IPS DF 6.9 (cell line): Measurements from ENCODE around the gene IL7R.
"Not testable (repeated sequence)": the region's sequence is repeated elsewhere in the genome, so short reads cannot be mapped to it uniquely, and the experiment has no call there.

Source experiments
- DNase-seq: peaks from one replicate; pipeline ENCODE4 v3.0.0-alpha.2; 2013; ENCODE audit warnings: low read depth, low spot score
- H3K27ac ChIP-seq: one replicate; pipeline ENCODE4 v1.5.1; 2013; ENCODE audit warnings: low read length, control low read depth
- H3K27me3 ChIP-seq: 2 replicates; pipeline ENCODE4 v1.6.1; 2013; ENCODE audit warnings: mild to moderate bottlenecking, low read length; ENCODE audit not compliant: control insufficient read depth, insufficient read depth
- H3K36me3 ChIP-seq: 2 replicates; pipeline ENCODE4 v1.6.1; 2013; ENCODE audit warnings: low read length; ENCODE audit not compliant: control insufficient read depth, insufficient read depth
- H3K4me1 ChIP-seq: 2 replicates; pipeline ENCODE4 v1.6.1; 2013; ENCODE audit warnings: low read length; ENCODE audit not compliant: control insufficient read depth, insufficient read depth
- H3K4me3 ChIP-seq: 2 replicates; pipeline ENCODE4 v1.5.1; 2013; ENCODE audit warnings: mild to moderate bottlenecking, low read length
- H3K9me3 ChIP-seq: 2 replicates; pipeline ENCODE4 v1.6.1; 2013; ENCODE audit warnings: low read length, inconsistent platforms; ENCODE audit not compliant: control insufficient read depth, insufficient read depth
- WGBS: extraction: QIAGEN DNeasy Blood & Tissue Kit; methylation state at CpG from one replicate; pipeline ENCODE4 v1.1.7; 2013; ENCODE audit warnings: mixed read lengths, missing lambda C conversion rate; ENCODE audit not compliant: insufficient read length, insufficient coverage; 5-methylcytosine and 5-hydroxymethylcytosine counted together

The IL7R gene

DNA sequence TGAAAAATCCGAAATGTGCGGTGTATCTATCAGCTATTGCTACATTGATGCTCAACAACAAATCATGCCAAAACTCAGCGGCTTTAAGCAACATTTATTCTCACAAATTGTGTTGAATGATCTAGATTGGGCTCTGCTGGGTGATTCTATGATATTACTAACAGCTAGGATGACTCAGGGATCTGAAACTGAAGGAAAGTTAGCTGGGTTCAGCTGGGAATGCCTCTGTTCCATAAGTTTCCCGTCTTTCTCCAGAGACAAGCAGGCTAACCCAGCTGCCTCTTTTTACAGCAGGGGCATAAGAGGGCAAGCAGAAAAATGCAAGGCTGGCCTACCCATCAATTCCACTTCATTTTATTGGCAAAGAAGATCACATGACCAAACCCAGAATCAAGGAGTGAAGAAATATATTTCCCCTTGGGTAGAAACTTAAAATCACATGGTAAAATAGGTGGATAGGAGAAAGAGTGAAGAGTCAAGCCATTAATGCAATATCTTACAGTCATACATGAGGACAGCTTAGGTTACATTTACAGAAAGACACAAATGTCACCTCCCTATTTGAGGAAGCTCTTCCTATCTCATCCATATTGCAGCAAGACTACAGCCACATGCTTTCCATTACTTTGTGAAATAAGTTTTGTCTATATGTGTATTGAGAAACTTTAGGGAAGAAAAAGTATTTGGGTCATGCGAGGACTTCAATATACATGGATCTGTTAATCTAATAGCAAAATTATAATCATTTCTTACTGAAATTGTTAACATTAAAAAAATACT lies 30.8 kb downstream of the IL7R start:
- Histone ChIP-seq H3K9me3 (no peaks in the 10 kb centered on the region), H3K27me3 (no peaks in the 10 kb centered on the region), H3K4me1 (no peaks in the 10 kb centered on the region), H3K4me3 (no peak overlapping the region), H3K27ac (no peak overlapping the region), H3K36me3 (no peaks in the 10 kb centered on the region)
- WGBS: no CpG with 5 or more reads among the region's 5 CpGs
- no peak for DNase-seq

DNA sequence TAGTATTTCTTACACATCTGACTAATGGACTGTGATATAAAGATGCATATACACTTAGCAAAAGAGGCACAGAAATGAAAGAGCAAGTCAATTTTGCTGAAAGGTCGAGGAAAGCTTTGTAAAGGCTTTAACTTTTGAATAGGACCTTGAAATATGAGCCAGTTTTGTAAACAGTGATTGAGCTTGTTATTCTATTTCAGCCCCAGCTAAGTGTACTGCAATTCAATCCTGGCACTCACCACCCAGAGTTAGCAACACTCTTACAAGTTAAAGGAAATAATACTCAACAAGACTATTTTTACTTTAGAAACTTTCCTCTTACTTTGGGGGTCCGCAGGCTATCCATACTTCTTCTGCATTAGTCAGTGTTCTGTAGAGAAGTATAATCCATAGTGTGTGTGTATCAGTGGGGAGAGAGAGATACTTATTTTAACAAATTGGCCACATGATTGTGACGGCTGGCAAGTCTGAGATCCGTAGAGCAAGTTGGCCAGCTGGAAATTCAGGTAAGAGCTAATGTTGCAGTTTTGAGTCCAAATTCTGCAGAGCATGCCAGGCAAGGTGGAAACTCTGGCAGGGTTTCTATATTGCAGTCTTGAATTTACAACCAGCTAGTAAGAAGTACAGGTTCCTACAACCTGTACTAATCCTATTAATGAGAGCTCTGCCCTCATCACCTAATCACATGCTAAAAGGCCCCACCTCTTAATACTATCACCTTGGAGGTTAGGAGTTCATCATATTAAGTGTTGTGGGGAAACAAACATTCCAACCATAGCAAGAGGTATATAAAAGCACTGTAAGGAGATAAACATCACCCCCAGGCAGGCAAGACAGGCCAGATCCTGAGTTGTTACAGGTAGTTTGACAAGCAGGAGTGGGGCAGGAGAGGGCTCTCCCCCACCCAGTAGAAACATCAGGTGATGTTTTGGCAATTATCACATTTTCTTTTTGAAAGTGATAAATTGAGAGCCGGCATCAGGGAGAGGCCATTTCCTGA lies 33.6 kb downstream of the IL7R start:
- no peaks in the 10 kb centered on the region for H3K9me3 ChIP-seq
- no peaks in the 10 kb centered on the region for H3K27me3 ChIP-seq
- no peak overlapping the region for H3K27ac ChIP-seq
- H3K4me3 ChIP-seq: no peak overlapping the region
- WGBS: no CpG with 5 or more reads among the region's 5 CpGs
- H3K36me3 ChIP-seq: no peaks in the 10 kb centered on the region
- no peak for DNase-seq
- H3K4me1 ChIP-seq: no peaks in the 10 kb centered on the region

DNA sequence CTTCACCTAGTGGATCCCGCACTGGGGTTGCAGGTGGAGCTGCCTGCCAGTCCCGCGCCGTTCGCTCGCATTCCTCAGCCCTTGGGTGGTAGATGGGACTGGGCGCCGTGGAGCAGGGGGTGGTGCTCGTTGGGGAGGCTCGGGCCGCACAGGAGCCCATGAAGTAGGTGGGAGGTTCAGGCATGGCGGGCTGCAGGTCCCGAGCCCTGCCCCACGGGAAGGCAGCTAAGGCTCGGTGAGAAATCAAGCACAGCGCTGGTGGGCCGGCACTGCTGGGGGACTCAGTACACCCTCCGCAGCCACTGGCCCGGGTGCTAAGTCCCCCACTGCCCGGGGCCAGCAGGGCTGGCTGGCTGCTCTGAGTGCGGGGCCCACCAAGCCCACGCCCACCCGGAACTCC lies 36.1 kb downstream of the IL7R start:
- H3K27ac ChIP-seq, H3K27me3 ChIP-seq, H3K36me3 ChIP-seq, DNase-seq, H3K4me1 ChIP-seq, H3K9me3 ChIP-seq, H3K4me3 ChIP-seq: not testable (repeated sequence)
- no CpG with 5 or more reads among the region's 23 CpGs for WGBS

DNA sequence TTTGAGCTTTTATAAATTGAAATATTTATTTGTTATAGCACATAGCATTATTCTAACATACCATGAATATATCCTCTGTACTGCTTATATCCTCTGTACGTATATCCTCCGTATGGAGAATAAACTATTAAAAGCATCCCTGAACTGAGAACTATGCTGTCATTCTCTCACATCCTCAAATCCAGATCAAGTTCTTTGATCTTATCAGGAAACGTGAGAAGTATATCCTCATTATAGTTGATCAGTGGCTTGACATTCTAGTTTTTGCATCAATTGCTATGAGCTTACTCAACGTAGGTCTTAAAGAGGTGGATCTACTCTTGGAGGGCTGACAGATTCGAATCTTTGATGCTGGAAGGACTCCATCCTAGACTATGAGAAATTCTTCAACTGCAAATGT lies 37.4 kb downstream of the IL7R start:
- Histone ChIP-seq H3K36me3 (no peaks in the 10 kb centered on the region), H3K27ac (no peak overlapping the region), H3K4me3 (no peak overlapping the region), H3K4me1 (no peaks in the 10 kb centered on the region), H3K9me3 (no peaks in the 10 kb centered on the region), H3K27me3 (no peaks in the 10 kb centered on the region)
- DNase-seq: no peak
- WGBS: no CpG with 5 or more reads among the region's 5 CpGs

DNA sequence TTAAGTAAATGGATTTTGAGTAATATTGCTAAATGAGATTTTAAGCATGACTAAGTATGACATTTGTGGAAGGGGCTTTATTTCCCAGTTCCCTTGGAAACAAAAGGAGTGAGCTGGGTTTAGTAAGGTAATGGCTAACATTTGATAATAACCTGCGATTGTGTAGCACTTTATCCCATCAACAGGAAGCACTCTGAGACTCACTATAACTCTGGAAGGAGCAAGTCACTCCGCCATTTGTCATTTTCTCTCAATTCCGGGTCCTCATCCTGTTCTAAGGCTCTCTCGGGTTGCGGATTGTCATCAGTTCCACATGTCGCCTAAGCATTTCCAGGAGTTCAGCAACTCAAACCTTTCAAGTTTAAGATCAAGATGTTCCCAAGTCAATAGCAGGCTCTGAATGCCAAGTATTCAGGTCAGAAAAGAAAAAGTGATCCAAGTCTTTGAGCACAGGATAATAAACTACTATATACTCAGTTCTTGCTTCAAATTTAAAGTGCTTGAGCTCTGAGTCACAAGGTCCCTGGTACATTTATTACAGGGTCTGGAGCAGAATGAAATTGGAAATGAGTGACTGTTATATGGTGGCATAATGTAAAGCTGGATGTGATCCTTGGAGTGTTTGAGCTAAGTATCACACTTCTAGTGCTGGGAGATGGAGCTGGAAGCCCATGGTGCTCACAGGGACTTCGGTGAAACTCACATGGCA lies 42.4 kb downstream of the IL7R start:
- no peaks in the 10 kb centered on the region for H3K9me3 ChIP-seq
- no peaks in the 10 kb centered on the region for H3K4me1 ChIP-seq
- no peaks in the 10 kb centered on the region for H3K27me3 ChIP-seq
- no peak for DNase-seq
- H3K27ac ChIP-seq: no peak overlapping the region
- WGBS: no CpG with 5 or more reads among the region's 7 CpGs
- H3K4me3 ChIP-seq: no peak overlapping the region
- no peaks in the 10 kb centered on the region for H3K36me3 ChIP-seq

DNA sequence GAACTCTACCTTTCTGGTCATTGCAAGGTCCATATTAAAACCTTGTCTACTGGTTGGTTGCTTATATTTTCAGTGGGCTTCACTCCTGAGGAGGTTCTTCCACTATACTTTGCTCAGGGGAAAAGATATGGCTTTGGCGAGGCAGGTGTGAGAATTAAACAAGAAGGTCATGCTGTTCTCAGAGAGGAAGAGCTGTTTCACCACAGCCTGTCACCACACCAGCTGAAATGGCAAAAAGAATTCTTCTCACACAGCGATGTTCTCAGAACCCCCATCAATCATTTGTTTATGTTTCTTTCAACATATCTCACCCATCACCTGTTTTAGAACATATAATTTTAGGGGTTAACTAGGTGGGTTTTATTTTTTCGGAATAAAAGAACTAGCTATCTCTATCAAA lies 43.1 kb downstream of the IL7R start:
- no peak overlapping the region for H3K27ac ChIP-seq
- no peaks in the 10 kb centered on the region for H3K27me3 ChIP-seq
- H3K36me3 ChIP-seq: no peaks in the 10 kb centered on the region
- no peak overlapping the region for H3K4me3 ChIP-seq
- WGBS: no CpG with 5 or more reads among the region's 3 CpGs
- H3K9me3 ChIP-seq: no peaks in the 10 kb centered on the region
- DNase-seq: no peak
- no peaks in the 10 kb centered on the region for H3K4me1 ChIP-seq

DNA sequence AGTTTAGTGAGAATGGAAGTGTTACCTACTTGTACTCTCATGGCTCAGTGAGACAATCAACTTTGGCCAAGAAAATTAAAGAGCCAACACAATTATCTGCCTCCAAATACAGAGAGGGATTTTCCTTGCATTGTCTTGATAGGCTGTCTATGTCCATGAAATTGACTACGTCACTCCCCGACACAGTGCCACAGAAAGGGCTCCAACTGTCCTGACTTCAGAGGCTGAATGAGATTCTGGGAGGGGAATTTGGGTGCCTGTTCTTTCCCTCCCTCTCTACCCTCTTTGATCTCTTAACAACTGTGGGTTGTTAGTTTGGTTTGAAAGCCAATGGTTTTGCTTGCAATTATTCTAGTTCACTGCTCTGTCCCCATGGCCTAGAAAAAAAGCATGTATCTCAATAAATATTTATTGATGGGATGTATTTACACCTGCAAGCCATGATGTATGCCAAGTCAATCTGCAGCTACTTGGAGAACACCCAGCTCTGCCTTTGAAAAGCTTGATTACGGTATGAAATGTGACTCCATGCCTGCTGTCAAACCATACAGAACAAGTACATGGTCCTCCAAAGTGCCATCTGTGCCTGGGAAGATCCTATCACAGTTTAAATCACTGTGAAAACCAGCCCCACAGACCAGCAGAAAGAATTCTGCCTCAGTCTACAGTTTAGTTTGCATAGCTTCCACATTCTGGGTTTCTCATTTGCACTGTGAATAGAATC lies 44.4 kb downstream of the IL7R start:
- no peaks in the 10 kb centered on the region for H3K4me1 ChIP-seq
- WGBS: no CpG with 5 or more reads among the region's 3 CpGs
- DNase-seq: no peak

DNA sequence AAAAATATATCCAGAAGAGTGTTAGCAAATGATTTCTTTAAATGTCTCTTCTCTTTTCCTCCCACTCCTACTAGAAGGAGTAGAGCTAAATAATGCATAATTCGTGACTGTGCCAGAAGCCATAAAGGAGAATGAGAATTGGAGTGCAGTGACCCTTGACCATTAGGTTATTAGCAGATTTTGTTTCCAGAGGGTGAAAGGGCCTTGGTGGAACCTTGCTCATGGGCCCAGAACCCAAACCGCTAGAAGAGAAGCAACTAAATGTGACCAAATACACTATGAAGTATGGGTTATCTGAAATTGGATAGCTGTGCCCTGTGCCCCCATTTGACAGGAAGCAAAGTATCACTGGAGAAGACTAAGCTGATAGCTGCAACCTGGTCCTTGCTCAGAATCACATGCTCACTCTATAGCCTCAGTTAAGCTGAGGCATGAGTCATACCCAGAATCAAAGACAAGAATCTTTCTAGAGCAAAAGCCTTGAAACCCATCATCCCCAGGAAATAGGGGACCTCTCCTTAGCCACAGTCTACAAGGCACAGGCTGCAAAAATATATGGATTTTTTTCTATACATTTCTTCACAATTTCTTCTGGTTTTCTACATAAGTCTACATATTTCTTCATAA lies 45.5 kb downstream of the IL7R start:
- H3K4me1 ChIP-seq: no peaks in the 10 kb centered on the region
- no peaks in the 10 kb centered on the region for H3K36me3 ChIP-seq
- H3K27ac ChIP-seq: no peak overlapping the region
- no peaks in the 10 kb centered on the region for H3K9me3 ChIP-seq
- no peak overlapping the region for H3K4me3 ChIP-seq
- no peaks in the 10 kb centered on the region for H3K27me3 ChIP-seq
- no CpG with 5 or more reads among the region's 2 CpGs for WGBS
- DNase-seq: no peak

More for the DNA sequence above, 44.4 kb downstream of the IL7R start:
- H3K36me3 ChIP-seq: no peaks in the 10 kb centered on the region
- H3K27me3 ChIP-seq: no peaks in the 10 kb centered on the region
- H3K4me3 ChIP-seq: no peak overlapping the region
- H3K27ac ChIP-seq: no peak overlapping the region
- no peaks in the 10 kb centered on the region for H3K9me3 ChIP-seq

DNA sequence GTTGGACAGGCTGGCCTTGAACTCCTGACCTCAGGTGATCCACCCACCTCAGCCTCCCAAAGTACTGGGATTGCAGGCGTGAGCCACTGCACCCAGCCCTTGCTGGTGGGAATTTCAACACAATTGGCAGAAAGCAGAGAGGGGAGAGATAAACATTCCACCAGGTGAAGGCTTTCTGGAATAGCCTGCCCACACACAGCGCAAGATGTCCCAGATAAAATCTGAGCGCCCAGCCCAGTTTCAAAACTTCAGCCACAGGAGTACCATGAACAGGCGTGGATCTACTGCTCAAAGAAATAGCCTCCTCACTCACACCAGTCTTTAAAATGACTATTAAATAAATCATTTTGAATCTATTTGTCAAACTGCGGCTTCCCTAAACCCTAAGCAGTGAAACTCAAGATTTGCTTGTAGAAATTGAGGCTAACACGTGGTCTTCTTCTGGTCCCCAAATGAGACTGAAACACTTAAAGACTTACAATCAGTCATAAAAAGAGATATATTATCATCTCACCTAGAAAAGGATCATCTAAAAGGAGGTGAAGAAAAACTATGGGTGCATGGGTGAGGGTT lies 47.0 kb downstream of the IL7R start:
- Histone ChIP-seq H3K27ac (no peak overlapping the region), H3K27me3 (no peaks in the 10 kb centered on the region), H3K9me3 (no peaks in the 10 kb centered on the region), H3K4me1 (no peaks in the 10 kb centered on the region), H3K36me3 (no peaks in the 10 kb centered on the region), H3K4me3 (no peak overlapping the region)
- no CpG with 5 or more reads among the region's 6 CpGs for WGBS
- DNase-seq: no peak
